Mesodermal cell (in vitro differentiated cells): ENCODE measurements around the gene C2orf74.
"Not testable (repeated sequence)": the region's sequence is repeated elsewhere in the genome, so short reads cannot be mapped to it uniquely, and the experiment has no call there.

Experiments used
- H3K27ac ChIP-seq: 2 replicates; pipeline ENCODE4 v1.7.0; 2013; ENCODE audit warnings: mild to moderate bottlenecking, low read depth, low read length, moderate library complexity; ENCODE audit not compliant: severe bottlenecking
- H3K36me3 ChIP-seq: 2 replicates; pipeline ENCODE4 v1.7.1; 2013; ENCODE audit warnings: mild to moderate bottlenecking, low read length, moderate library complexity; ENCODE audit not compliant: control insufficient read depth, insufficient read depth
- H3K4me1 ChIP-seq: one replicate; pipeline ENCODE4 v1.7.1; 2013; ENCODE audit warnings: mild to moderate bottlenecking, low read length; ENCODE audit not compliant: insufficient read depth, control insufficient read depth, poor library complexity, severe bottlenecking
- H3K4me3 ChIP-seq: 2 replicates; pipeline ENCODE4 v1.7.0; 2013; ENCODE audit warnings: low read length, control low read depth, mild to moderate bottlenecking; ENCODE audit not compliant: insufficient read depth, poor library complexity, severe bottlenecking; ENCODE audit errors: extremely low read depth
- H3K9me3 ChIP-seq: 2 replicates; pipeline ENCODE4 v1.7.1; 2013; ENCODE audit warnings: mild to moderate bottlenecking, low read length, moderate library complexity; ENCODE audit not compliant: control insufficient read depth
- WGBS, 2 experiments: methylation state at CpG; one replicate each; pipeline ENCODE4 v1.1.5; 2013; ENCODE audit warnings: missing lambda C conversion rate in 2 of 2; ENCODE audit not compliant: insufficient coverage in 2 of 2; 5-methylcytosine and 5-hydroxymethylcytosine counted together

The C2orf74 gene

GRCh38 chr2:61182059-61182383 is 20.0 kb downstream of the C2orf74 start:
- no peaks in the 10 kb centered on the region for H3K9me3 ChIP-seq
- H3K4me1 ChIP-seq = peaks cover 24% of the 10 kb centered on the region
- H3K36me3 ChIP-seq = peaks cover 72% of the 10 kb centered on the region
- no peak overlapping the region for H3K4me3 ChIP-seq
- H3K27ac ChIP-seq = no peak overlapping the region
- 91 to 95% methylated on average over 6 of the region's 6 CpGs for WGBS, 2 experiments

- Histone ChIP-seq H3K4me3 (no peak overlapping the region), H3K36me3 (peaks cover 90% of the 10 kb centered on the region), H3K4me1 (peaks cover 20% of the 10 kb centered on the region), H3K27ac (no peak overlapping the region), H3K9me3 (no peaks in the 10 kb centered on the region)
- 100% methylated on average over 1 to 2 of the region's 3 CpGs for WGBS, 2 experiments
These were observed 21.8 kb downstream of the C2orf74 start for GRCh38 chr2:61183795-61184194.

GRCh38 chr2:61184263-61184662 is 22.3 kb downstream of the C2orf74 start:
- Histone ChIP-seq H3K27ac (no peak overlapping the region), H3K4me1 (peaks cover 15% of the 10 kb centered on the region), H3K4me3 (no peak overlapping the region), H3K36me3 (peaks cover 95% of the 10 kb centered on the region), H3K9me3 (no peaks in the 10 kb centered on the region)
- 80 to 100% methylated on average over 1 of the region's 3 CpGs for WGBS, 2 experiments

- Histone ChIP-seq H3K4me1 (peaks cover 6% of the 10 kb centered on the region), H3K36me3 (peaks cover 97% of the 10 kb centered on the region), H3K27ac (no peak overlapping the region)
These were observed 23.3 kb downstream of the C2orf74 start for GRCh38 chr2:61185231-61185728.

GRCh38 chr2:61187085-61187484 is 25.1 kb downstream of the C2orf74 start:
- Histone ChIP-seq H3K27ac (no peak overlapping the region), H3K9me3 (no peaks in the 10 kb centered on the region), H3K4me1 (no peaks in the 10 kb centered on the region), H3K36me3 (peaks cover 95% of the 10 kb centered on the region), H3K4me3 (no peak overlapping the region)
- WGBS, 2 experiments = 100% methylated on average over 1 of the region's 4 CpGs

More at GRCh38 chr2:61185231-61185728, 23.3 kb downstream of the C2orf74 start:
- Histone ChIP-seq H3K9me3 (no peaks in the 10 kb centered on the region), H3K4me3 (no peak overlapping the region)

- Histone ChIP-seq H3K4me3 (no peak overlapping the region), H3K9me3 (no peaks in the 10 kb centered on the region), H3K36me3 (peaks cover 76% of the 10 kb centered on the region), H3K27ac (no peak overlapping the region), H3K4me1 (no peaks in the 10 kb centered on the region)
- 92 to 95% methylated on average over 2 of the region's 4 CpGs for WGBS, 2 experiments
These were observed 31.9 kb downstream of the C2orf74 start for GRCh38 chr2:61193670-61194561.

GRCh38 chr2:61194646-61195045 is 32.7 kb downstream of the C2orf74 start:
- H3K9me3 ChIP-seq, H3K4me3 ChIP-seq, H3K27ac ChIP-seq, H3K4me1 ChIP-seq: not testable (repeated sequence)
- WGBS, 2 experiments = 87 to 89% methylated on average over 14 to 15 of the region's 15 CpGs
- peaks cover 69% of the 10 kb centered on the region for H3K36me3 ChIP-seq

GRCh38 chr2:61196671-61197070 is 34.7 kb downstream of the C2orf74 start:
- Histone ChIP-seq H3K27ac (no peak overlapping the region), H3K36me3 (peaks cover 71% of the 10 kb centered on the region), H3K4me3 (no peak overlapping the region), H3K9me3 (no peaks in the 10 kb centered on the region), H3K4me1 (no peaks in the 10 kb centered on the region)
- 100% methylated on average over 1 to 2 of the region's 7 CpGs for WGBS, 2 experiments

GRCh38 chr2:61205132-61205531 is 43.1 kb downstream of the C2orf74 start:
- peaks cover 80% of the 10 kb centered on the region for H3K36me3 ChIP-seq
- H3K4me3 ChIP-seq = no peak overlapping the region
- no peak overlapping the region for H3K27ac ChIP-seq
- 88 to 93% methylated on average over 2 to 5 of the region's 7 CpGs for WGBS, 2 experiments
- H3K9me3 ChIP-seq = no peaks in the 10 kb centered on the region
- H3K4me1 ChIP-seq = no peaks in the 10 kb centered on the region

- H3K36me3 ChIP-seq = peaks cover 69% of the 10 kb centered on the region
- no peak overlapping the region for H3K27ac ChIP-seq
- no peaks in the 10 kb centered on the region for H3K9me3 ChIP-seq
- no peaks in the 10 kb centered on the region for H3K4me1 ChIP-seq
- no peak overlapping the region for H3K4me3 ChIP-seq
- WGBS, 2 experiments = 89 to 100% methylated on average over 1 of the region's 5 CpGs
These were observed 48.5 kb downstream of the C2orf74 start for GRCh38 chr2:61210332-61210981.

- Histone ChIP-seq H3K36me3 (peaks cover 61% of the 10 kb centered on the region), H3K27ac (no peak overlapping the region), H3K4me3 (no peak overlapping the region), H3K9me3 (no peaks in the 10 kb centered on the region), H3K4me1 (no peaks in the 10 kb centered on the region)
- 97 to 100% methylated on average over 4 of the region's 4 CpGs for WGBS, 2 experiments
These were observed 52.2 kb downstream of the C2orf74 start for GRCh38 chr2:61214171-61214570.
